Kidney (tissue), 14 donors: ENCODE data around the gene INHBA. TPM values are rescaled to one million over a fixed set of nuclear protein-coding genes. Genes with fewer than 3 reads are reported as not detected.

Experiments
- DNase-seq, 5 donors: peaks; one replicate each; pipeline ENCODE4 v3.0.0-alpha.2; 2013 to 2020
- FAIRE-seq: peaks from 2 replicates; lab custom pipeline; 2012; peaks lifted over from hg19 to GRCh38; lab: Jason Lieb, UNC
- H3K27ac ChIP-seq, 2 donors: one replicate each; pipeline ENCODE4 v1.7.0; 2013; ENCODE audit warnings: low read depth in 2 of 2, low read length in 2 of 2, inconsistent platforms in 1 of 2
- H3K27me3 ChIP-seq: one replicate; pipeline ENCODE4 v1.7.1; 2013; ENCODE audit warnings: low read length, inconsistent platforms; ENCODE audit not compliant: control insufficient read depth, insufficient read depth
- H3K36me3 ChIP-seq, 3 donors: one replicate each; pipeline versions ENCODE4 v1.7.0 to v1.7.1; 2013; ENCODE audit warnings: low read length in 3 of 3, control low read depth in 1 of 3, inconsistent platforms in 1 of 3; ENCODE audit not compliant: insufficient read depth in 3 of 3, control insufficient read depth in 2 of 3
- H3K4me1 ChIP-seq, 3 donors: one replicate each; pipeline versions ENCODE4 v1.7.0 to v1.7.1; 2013; ENCODE audit warnings: low read length in 3 of 3, inconsistent platforms in 1 of 3, low read depth in 1 of 3; ENCODE audit not compliant: control insufficient read depth in 2 of 3, insufficient read depth in 2 of 3
- H3K4me3 ChIP-seq, 3 donors: one replicate each; pipeline versions ENCODE4 v1.7.0 to v1.8.1; 2013; ENCODE audit warnings: low read length in 3 of 3, control low read depth in 1 of 3, inconsistent platforms in 1 of 3
- H3K9ac ChIP-seq, 3 donors: one replicate each; pipeline versions ENCODE4 v1.7.0 to v1.7.1; 2013; ENCODE audit warnings: low read length in 3 of 3, control low read depth in 1 of 3, inconsistent platforms in 1 of 3
- H3K9me3 ChIP-seq, 3 donors: one replicate each; pipeline versions ENCODE4 v1.7.0 to v1.7.1; 2013; ENCODE audit warnings: low read length in 3 of 3, control low read depth in 1 of 3, inconsistent platforms in 1 of 3; ENCODE audit not compliant: control insufficient read depth in 2 of 3, insufficient read depth in 1 of 3
- intact Hi-C: fragments of 100-400 bp; cut with DNase I; formaldehyde crosslinking; loops from one replicate; pipeline ENCODE4 v1.11.1; 2022
- polyA plus RNA-seq: library from polyadenylated mRNA; stranded (reverse); fragments of 350-450 nt; fragmentation: Illumina TruSeq; extraction: RNeasy Lipid Tissue Mini Kit (QIAGEN cat#74804); gene quantifications from one replicate; pipeline ENCODE4 v1.2.3, GENCODE V29; 2014; ENCODE audit warnings: low read depth, low replicate concordance; ENCODE audit not compliant: insufficient read depth
- total RNA-seq: library from RNA; stranded (reverse); fragmentation: NEBNext Ultra II Directional; extraction: Animal tissue kit (Norgen Biotek cat#: 25700); gene quantifications from one replicate; pipeline ENCODE4 v1.2.1, GENCODE V29; 2021
- TF ChIP-seq, protein P1 (sequence below): IDR thresholded peaks from 3 replicates; pipeline ENCODE4 v1.5.1; 2012; ENCODE audit warnings: mild to moderate bottlenecking, moderate library complexity, borderline replicate concordance; ENCODE audit not compliant: insufficient read depth; ENCODE audit errors: extremely low read depth
- donor health status: control.
- donor health status: control.
- donor health status: control.
- donor health status: control.
- donor health status: control.
- donor health status: DM: yes; HTN: yes; CAD: no.
- donor health status: Normal renal cell carcinoma (clear cell type).

The INHBA gene
- total and polyA plus RNA-seq, 2 donors from 2014 or later, result 0.49 to 5.9 TPM

DNA sequence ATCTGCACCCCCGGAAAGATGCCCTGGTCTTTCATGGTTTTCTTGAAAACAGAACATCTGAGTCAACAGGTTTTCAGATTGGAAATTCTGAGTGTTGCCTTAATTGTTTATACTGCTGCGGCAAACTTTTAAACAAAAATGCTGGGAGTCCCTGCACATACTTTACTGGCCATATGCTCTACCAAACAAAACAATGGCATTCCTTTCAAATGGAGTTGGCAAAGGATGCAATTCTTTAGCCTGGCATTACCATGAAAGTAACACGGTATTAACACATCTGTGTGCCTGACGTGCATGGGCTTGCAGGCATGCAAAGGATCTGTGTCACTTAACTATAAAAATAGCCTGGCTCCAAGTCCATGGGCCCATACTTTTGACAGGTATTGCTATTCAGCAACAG, 4.2 kb downstream of the INHBA start:
- Histone ChIP-seq H3K36me3 (no peaks in the 10 kb centered on the region), H3K4me1 (peaks cover 0 to 5% (median 0%) of the 10 kb centered on the region in 3 donors), H3K27ac (no peak overlapping the region), H3K9me3 (no peaks in the 10 kb centered on the region), H3K9ac (no peak overlapping the region), H3K4me3 (peak overlapping the region in 2 of 3 donors; percentile 43 to 56), H3K27me3 (peaks cover 3% of the 10 kb centered on the region)
- intact Hi-C loops, result no loop called here
- TF ChIP-seq, protein P1, sequence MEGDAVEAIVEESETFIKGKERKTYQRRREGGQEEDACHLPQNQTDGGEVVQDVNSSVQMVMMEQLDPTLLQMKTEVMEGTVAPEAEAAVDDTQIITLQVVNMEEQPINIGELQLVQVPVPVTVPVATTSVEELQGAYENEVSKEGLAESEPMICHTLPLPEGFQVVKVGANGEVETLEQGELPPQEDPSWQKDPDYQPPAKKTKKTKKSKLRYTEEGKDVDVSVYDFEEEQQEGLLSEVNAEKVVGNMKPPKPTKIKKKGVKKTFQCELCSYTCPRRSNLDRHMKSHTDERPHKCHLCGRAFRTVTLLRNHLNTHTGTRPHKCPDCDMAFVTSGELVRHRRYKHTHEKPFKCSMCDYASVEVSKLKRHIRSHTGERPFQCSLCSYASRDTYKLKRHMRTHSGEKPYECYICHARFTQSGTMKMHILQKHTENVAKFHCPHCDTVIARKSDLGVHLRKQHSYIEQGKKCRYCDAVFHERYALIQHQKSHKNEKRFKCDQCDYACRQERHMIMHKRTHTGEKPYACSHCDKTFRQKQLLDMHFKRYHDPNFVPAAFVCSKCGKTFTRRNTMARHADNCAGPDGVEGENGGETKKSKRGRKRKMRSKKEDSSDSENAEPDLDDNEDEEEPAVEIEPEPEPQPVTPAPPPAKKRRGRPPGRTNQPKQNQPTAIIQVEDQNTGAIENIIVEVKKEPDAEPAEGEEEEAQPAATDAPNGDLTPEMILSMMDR, result no peak
- FAIRE-seq (no peak), DNase-seq (no peak)

DNA sequence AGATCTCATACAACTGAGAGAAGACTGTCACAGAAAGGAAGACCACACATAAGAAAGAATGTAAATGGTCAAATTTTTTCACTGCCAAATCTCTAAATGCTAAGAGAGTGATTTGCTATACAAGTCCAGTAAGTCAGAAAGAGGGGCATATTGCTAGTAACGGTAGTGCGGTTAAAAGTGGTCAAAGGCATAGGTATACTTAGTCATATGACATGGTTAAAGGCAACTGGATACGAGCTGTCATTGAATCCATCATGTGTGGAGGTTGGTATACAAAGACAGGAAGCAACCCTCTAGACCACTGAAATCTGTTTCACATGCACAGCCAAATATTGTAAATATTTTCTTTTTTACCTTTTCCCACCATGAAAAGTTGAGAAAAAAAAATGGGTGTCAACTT, 4.8 kb downstream of the INHBA start:
- Histone ChIP-seq H3K9ac (no peak overlapping the region), H3K27me3 (peaks cover 3% of the 10 kb centered on the region), H3K9me3 (no peaks in the 10 kb centered on the region), H3K4me3 (peak overlapping the region in 2 of 3 donors; percentile 25 to 56), H3K36me3 (no peaks in the 10 kb centered on the region), H3K4me1 (peaks cover 0 to 8% (median 2%) of the 10 kb centered on the region in 3 donors), H3K27ac (no peak overlapping the region)
- TF ChIP-seq, protein P1, result no peak
- intact Hi-C loops, result no loop called here
- FAIRE-seq, result no peak
- DNase-seq, result no peak

DNA sequence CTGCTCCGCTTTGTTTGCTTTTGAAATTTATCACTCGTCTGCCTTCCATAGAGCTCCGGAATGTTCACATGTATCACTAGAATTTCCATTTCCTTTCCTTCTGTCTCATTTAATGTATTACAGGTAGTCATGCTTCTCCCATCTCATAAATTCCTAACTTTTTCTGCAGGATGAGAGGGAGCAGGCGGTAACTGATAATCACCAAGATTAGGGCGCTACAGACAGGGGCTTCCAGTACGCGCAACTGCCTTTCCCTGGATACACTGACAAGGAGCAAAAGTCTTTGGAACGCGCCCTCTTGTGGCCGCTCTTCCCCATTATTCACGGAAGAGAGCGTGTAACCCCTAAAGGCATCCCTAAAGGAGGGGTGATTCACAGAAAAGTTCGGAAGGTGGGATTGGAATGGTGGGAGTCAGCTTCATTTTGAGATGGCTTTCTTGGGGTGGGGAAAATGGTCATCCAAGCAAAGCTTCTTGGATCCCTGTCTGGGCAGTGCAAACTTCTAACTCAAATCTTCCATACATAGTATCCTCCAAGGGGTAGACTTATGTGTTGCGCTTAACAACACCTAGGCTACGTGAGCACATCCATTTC, 6.5 kb downstream of the INHBA start:
- Histone ChIP-seq H3K27ac (peak overlapping the region in 1 of 2 donors; percentile 70), H3K9ac (peak overlapping the region in 2 of 3 donors; percentile 44 to 55), H3K27me3 (peaks cover 3% of the 10 kb centered on the region), H3K9me3 (no peaks in the 10 kb centered on the region), H3K36me3 (no peaks in the 10 kb centered on the region), H3K4me3 (peak overlapping the region; percentile 31 to 56 (median 50)), H3K4me1 (peaks cover 0 to 10% (median 5%) of the 10 kb centered on the region in 3 donors)
- DNase-seq, result peak; percentile 74 to 94 (median 85)
- TF ChIP-seq, protein P1, result peak; percentile 64
- intact Hi-C loops, result no loop called here
- no peak for FAIRE-seq
